Dermis lymphatic vessel endothelial cell (primary cell): ENCODE results near the gene SHANK3. TPM values are rescaled to one million over a fixed set of nuclear protein-coding genes. Genes with fewer than 3 reads are reported as not detected.

Experiments used
- total RNA-seq: library from RNA; depleted of rRNA; stranded (reverse); fragments of >200 nt; gene quantifications from 2 replicates; pipeline ENCODE4 v1.2.1, GENCODE V29; 2014

SHANK3 gene
- total RNA-seq, result 9.4 and 17.3 TPM in 2 replicates

DNA sequence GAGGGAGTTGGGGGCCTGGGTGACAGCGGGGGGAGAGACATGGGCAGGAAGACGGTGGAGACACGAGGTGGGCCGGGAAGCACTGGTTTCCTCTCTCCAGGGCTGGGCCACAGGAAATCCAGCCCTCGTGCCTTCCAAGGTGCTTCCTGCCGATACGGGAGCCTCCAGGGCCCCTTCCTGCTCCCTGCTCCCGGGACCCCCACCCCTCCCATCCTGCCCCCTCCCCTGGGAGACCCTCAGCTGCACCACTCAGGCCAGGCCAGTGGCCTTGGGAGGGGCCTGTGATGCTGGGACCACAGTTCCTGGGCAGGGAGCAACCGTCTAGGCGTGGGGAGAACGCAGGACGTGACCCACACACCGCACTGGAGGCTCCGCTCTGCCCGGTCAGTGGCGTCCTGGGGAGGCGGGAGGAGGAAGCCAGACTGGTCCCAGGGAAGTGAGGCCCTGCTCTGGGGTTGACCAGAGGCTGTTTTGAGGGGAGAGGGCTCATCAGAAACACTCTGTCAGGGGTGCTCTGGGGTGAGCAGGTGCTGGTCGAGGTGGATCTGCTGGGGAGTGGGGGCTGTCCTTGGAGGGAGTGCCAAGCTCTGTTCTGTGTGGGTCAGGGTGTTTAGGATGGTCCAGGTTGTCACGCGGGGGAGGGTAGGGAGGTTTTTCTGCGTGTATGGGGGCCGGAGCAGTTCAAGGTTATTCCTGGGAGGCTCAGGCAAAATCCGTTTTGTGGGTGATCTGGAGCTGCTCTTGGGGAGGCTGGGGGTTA lies at the start of gene SHANK3:
TSS of gene SHANK3 (plus strand) at position 353 of the 760 bp plus-strand sequence.

GRCh38 chr22:50627642-50628542 lies 44.7 kb upstream of the SHANK3 start, which contains the start of gene ARSA:
ARSA (minus strand) TSS chr22:50628152; CDS start chr22:50627779, 373 bp downstream.

Other genes starting within 250 kb of the SHANK3 start
- 23.8 and 26.4 TPM in 2 replicates for gene SBF1, start 197.8 kb upstream of the SHANK3 start, total RNA-seq
- 0.09 and 0.11 TPM in 2 replicates for gene ADM2, start 191.3 kb upstream of the SHANK3 start, total RNA-seq
- gene MIOX, start 186.0 kb upstream of the SHANK3 start, total RNA-seq, result not detected in 2 replicates
- 15.5 and 19.1 TPM in 2 replicates for gene LMF2, start 165.1 kb upstream of the SHANK3 start, total RNA-seq
- 13.9 and 15.3 TPM in 2 replicates for gene NCAPH2, start 164.6 kb upstream of the SHANK3 start, total RNA-seq
- gene SCO2, start 147.2 kb upstream of the SHANK3 start, total RNA-seq, result 2.0 and 2.2 TPM in 2 replicates
- 25.4 and 32.8 TPM in 2 replicates for gene TYMP, start 142.8 kb upstream of the SHANK3 start, total RNA-seq
- not detected in 2 replicates for gene KLHDC7B, start 126.9 kb upstream of the SHANK3 start, total RNA-seq
- not detected in 2 replicates for gene SYCE3, start 109.9 kb upstream of the SHANK3 start, total RNA-seq
- gene CPT1B, start 94.4 kb upstream of the SHANK3 start, total RNA-seq, result 2.0 and 2.2 TPM in 2 replicates
- 28.3 and 35.1 TPM in 2 replicates for gene CHKB, start 90.0 kb upstream of the SHANK3 start, total RNA-seq
- gene MAPK8IP2, start 72.0 kb upstream of the SHANK3 start, total RNA-seq, result 0.22 and 0.26 TPM in 2 replicates
- gene ARSA, start 44.7 kb upstream of the SHANK3 start, total RNA-seq, result 8.7 and 14.0 TPM in 2 replicates
- 0.22 and 0.34 TPM in 2 replicates for gene ACR, start 65.4 kb downstream of the SHANK3 start, total RNA-seq
- 3.9 and 4.6 TPM in 2 replicates for gene RABL2B, start 110.8 kb downstream of the SHANK3 start, total RNA-seq